Erythroblast (primary cell): Measurements from ENCODE around the gene SSR1.
A peak's percentile ranks its signal among the peaks of the same experiment; 100 is the strongest.

ENCODE experiments used
- GATA1 ChIP-seq: IDR thresholded peaks from 2 replicates; pipeline ENCODE4 v1.6.1; 2011; ENCODE audit warnings: low read depth, mild to moderate bottlenecking, control low read depth, low read length, moderate library complexity
- POLR2A ChIP-seq: IDR thresholded peaks from 2 replicates; pipeline ENCODE4 v1.6.1; 2011; ENCODE audit warnings: mild to moderate bottlenecking, low read length

GRCh38 chr6:7224731-7225130 is 88.3 kb downstream of the SSR1 start:
- peak; percentile 61 for TF ChIP-seq POLR2A
- TF ChIP-seq GATA1 = no peak
